Keratinocyte (primary cell): ENCODE results near the gene TRABD2B. TPM values are rescaled to one million over a fixed set of nuclear protein-coding genes. Genes with fewer than 3 reads are reported as not detected.

Experiments used
- DNase-seq: peaks from one replicate; pipeline ENCODE4 v3.0.0-alpha.2; 2011; ENCODE audit warnings: low read depth, missing footprints, low spot score
- FAIRE-seq: peaks from 2 replicates; lab custom pipeline; 2011; peaks lifted over from hg19 to GRCh38; lab: Jason Lieb, UNC
- H2AFZ ChIP-seq: 2 replicates; pipeline ENCODE4 v1.6.0; 2012; ENCODE audit warnings: low read length, control low read depth, inconsistent platforms; ENCODE audit not compliant: control insufficient read depth
- H3K27ac ChIP-seq: 2 replicates; pipeline ENCODE4 v1.5.1; 2011; ENCODE audit warnings: low read length; ENCODE audit not compliant: control insufficient read depth, insufficient read depth
- H3K27me3 ChIP-seq: 3 replicates; pipeline ENCODE4 v1.6.0; 2011; ENCODE audit warnings: low read length; ENCODE audit not compliant: control insufficient read depth, insufficient read depth; ENCODE audit errors: extremely low read depth
- H3K36me3 ChIP-seq, 2 experiments: 2 replicates in 1 of 2; 3 replicates in 1 of 2; pipeline ENCODE4 v1.5.1; 2011; ENCODE audit warnings: low read length in 2 of 2, mild to moderate bottlenecking in 1 of 2; ENCODE audit not compliant: control insufficient read depth in 2 of 2, insufficient read depth in 2 of 2; ENCODE audit errors: extremely low read depth in 1 of 2
- H3K4me1 ChIP-seq: 3 replicates; pipeline ENCODE4 v1.5.1; 2011; ENCODE audit warnings: low read length; ENCODE audit not compliant: control insufficient read depth, insufficient read depth; ENCODE audit errors: extremely low read depth
- H3K4me2 ChIP-seq: 3 replicates; pipeline ENCODE4 v1.6.0; 2011; ENCODE audit warnings: low read depth, low read length; ENCODE audit not compliant: control insufficient read depth, insufficient read depth; ENCODE audit errors: extremely low read depth
- H3K4me3 ChIP-seq, 3 experiments: fragments of 200-600 bp in 1 of 3; sonication (generic) in 1 of 3; 2 replicates in 2 of 3; 3 replicates in 1 of 3; pipeline ENCODE4 v1.5.1; 2011 to 2016; ENCODE audit warnings: low read length in 3 of 3, mild to moderate bottlenecking in 3 of 3, control low read depth in 2 of 3, inconsistent platforms in 1 of 3, low read depth in 1 of 3, mixed read lengths in 1 of 3, mixed run types in 1 of 3, moderate library complexity in 1 of 3; ENCODE audit not compliant: control insufficient read depth in 2 of 3, insufficient read depth in 2 of 3; ENCODE audit errors: extremely low read depth in 1 of 3
- H3K79me2 ChIP-seq: 2 replicates; pipeline ENCODE4 v1.6.0; 2012; ENCODE audit warnings: low read length; ENCODE audit not compliant: control insufficient read depth, insufficient read depth
- H3K9ac ChIP-seq: 3 replicates; pipeline ENCODE4 v1.6.0; 2011; ENCODE audit warnings: low read length; ENCODE audit not compliant: control insufficient read depth, insufficient read depth; ENCODE audit errors: extremely low read depth
- H3K9me1 ChIP-seq: 3 replicates; pipeline ENCODE4 v1.6.0; 2011; ENCODE audit warnings: low read length; ENCODE audit not compliant: control insufficient read depth, insufficient read depth; ENCODE audit errors: extremely low read depth
- H3K9me3 ChIP-seq: 2 replicates; pipeline ENCODE4 v1.5.1; 2012; ENCODE audit warnings: low read depth, low read length; ENCODE audit not compliant: control insufficient read depth
- H4K20me1 ChIP-seq: 3 replicates; pipeline ENCODE4 v1.6.0; 2011; ENCODE audit warnings: low read length; ENCODE audit not compliant: control insufficient read depth, insufficient read depth; ENCODE audit errors: extremely low read depth
- EZH2 ChIP-seq: IDR thresholded peaks from one replicate; pipeline ENCODE4 v1.6.1; 2012; ENCODE audit warnings: inconsistent platforms, mild to moderate bottlenecking, low read length, moderate library complexity
- dilution Hi-C: fragments of 300-500 bp; cut with MboI; formaldehyde crosslinking; loops from one replicate; pipeline ENCODE4 v1.7.0; 2020; ENCODE audit warnings: low sequenced_read_pairs; ENCODE audit not compliant: extremely low pct_ligation_motif_present
- polyA plus RNA-seq, 5 experiments: library from polyadenylated mRNA; depleted of rRNA in 3 of 5; stranded (reverse) in 3 of 5; stranded (forward) in 1 of 5; unstranded in 1 of 5; fragments of >200 nt; gene quantifications; 1 replicate in 1 of 5; 2 replicates in 3 of 5; 3 replicates in 1 of 5; pipeline versions ENCODE4 v1.2.1 to v1.2.3, GENCODE V29; 2011 to 2012; ENCODE audit warnings: missing spikeins in 2 of 5, low read depth in 1 of 5, low replicate concordance in 1 of 5
- TF ChIP-seq, protein P1 (sequence below), 3 experiments: IDR thresholded peaks in 1 of 3; conservative IDR thresholded peaks in 1 of 3; optimal IDR thresholded peaks in 1 of 3; 2 replicates in 2 of 3; 3 replicates in 1 of 3; pipeline versions ENCODE3 to v1.5.1; 2011; ENCODE audit warnings: low read length in 3 of 3, mild to moderate bottlenecking in 3 of 3, moderate library complexity in 2 of 3, control low read depth in 1 of 3, inconsistent platforms in 1 of 3; ENCODE audit not compliant: insufficient read depth in 2 of 3; ENCODE audit errors: extremely low read depth in 1 of 3

TRABD2B gene
- polyA plus RNA-seq, 1 donor (not counting 4 experiments of a cell fraction or from before 2014, with no cell fraction given): 0.13 TPM

DNA sequence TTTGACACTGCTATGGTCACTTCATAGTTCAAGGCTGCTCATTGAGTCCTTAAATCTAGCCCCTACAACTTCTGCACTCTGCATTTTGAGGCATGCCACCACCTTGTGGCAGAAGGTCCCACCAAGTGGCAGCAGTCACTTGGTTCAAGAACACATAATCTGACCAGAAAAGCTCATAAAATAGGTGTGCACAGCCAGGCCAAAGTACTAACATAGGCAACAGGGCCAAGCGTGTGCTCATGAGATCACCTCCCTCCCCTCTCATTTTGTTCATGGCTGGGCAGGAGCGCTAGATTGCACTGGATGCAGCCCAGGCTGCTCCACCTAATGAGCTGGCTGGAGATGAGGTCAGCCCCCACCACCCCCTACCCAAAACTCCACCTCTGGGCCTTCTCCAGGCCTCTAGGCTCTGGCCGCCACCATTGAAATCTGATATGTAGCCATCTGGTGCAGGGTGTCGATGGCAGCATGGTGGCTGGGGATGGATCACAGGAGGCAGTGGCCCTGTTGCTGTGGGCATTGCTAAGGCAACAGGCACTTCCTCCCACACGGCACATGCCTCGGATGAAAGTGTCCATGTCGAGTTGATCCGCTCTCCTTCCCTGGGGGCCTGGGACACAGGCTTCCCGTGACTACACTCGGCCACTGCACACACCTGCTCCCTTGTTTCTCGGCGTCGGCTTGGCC lies 193.2 kb downstream of the TRABD2B start:
- no peak for DNase-seq
- H3K27me3 ChIP-seq: no peaks in the 10 kb centered on the region
- no peak overlapping the region for H3K4me2 ChIP-seq
- dilution Hi-C loops: no loop called here
- no peak overlapping the region for H3K27ac ChIP-seq
- no peaks in the 10 kb centered on the region for H3K9me1 ChIP-seq
- no peaks in the 10 kb centered on the region for H3K9me3 ChIP-seq
- no peaks in the 10 kb centered on the region for H3K79me2 ChIP-seq
- no peaks in the 10 kb centered on the region for H3K36me3 ChIP-seq
- H2AFZ ChIP-seq: no peak overlapping the region
- H4K20me1 ChIP-seq: no peaks in the 10 kb centered on the region
- no peak overlapping the region for H3K9ac ChIP-seq
- no peak for TF ChIP-seq EZH2
- TF ChIP-seq, protein P1, sequence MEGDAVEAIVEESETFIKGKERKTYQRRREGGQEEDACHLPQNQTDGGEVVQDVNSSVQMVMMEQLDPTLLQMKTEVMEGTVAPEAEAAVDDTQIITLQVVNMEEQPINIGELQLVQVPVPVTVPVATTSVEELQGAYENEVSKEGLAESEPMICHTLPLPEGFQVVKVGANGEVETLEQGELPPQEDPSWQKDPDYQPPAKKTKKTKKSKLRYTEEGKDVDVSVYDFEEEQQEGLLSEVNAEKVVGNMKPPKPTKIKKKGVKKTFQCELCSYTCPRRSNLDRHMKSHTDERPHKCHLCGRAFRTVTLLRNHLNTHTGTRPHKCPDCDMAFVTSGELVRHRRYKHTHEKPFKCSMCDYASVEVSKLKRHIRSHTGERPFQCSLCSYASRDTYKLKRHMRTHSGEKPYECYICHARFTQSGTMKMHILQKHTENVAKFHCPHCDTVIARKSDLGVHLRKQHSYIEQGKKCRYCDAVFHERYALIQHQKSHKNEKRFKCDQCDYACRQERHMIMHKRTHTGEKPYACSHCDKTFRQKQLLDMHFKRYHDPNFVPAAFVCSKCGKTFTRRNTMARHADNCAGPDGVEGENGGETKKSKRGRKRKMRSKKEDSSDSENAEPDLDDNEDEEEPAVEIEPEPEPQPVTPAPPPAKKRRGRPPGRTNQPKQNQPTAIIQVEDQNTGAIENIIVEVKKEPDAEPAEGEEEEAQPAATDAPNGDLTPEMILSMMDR (optimal IDR thresholded peaks at IDR 0.05 in 1 of 3, IDR thresholded peaks at IDR 0.05 in 1 of 3, conservative IDR thresholded peaks at IDR 0.05 in 1 of 3; ENCODE audit: extremely low read depth in 1 of 3, insufficient read depth in 2 of 3, low read length in 3 of 3): no peak
- H3K4me3 ChIP-seq: no peak overlapping the region
- peaks cover 3% of the 10 kb centered on the region for H3K4me1 ChIP-seq
- FAIRE-seq: no peak

DNA sequence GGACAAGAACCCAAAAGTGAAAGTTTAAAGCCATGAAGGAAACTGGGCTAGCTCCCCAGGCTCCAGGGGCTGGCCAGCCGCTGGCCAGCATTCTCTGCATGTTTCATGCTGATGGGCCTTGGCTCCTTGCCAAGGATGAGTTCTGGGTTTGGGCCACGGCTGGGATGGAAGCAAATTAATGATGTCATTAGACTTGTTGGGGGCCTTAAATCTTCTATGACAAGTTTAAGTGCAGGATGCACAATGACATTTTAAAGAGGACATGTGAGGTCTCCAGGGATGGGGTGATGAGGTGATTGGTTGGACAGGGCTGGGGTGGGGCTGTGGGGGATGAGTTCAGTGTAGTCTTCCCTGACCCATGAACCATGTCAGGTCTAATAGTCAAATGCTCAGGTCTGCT lies 199.6 kb downstream of the TRABD2B start:
- Histone ChIP-seq H3K9me1 (no peaks in the 10 kb centered on the region), H4K20me1 (peaks cover 3% of the 10 kb centered on the region), H3K79me2 (no peaks in the 10 kb centered on the region), H3K9ac (no peak overlapping the region), H2AFZ (no peak overlapping the region), H3K4me2 (no peak overlapping the region), H3K36me3 (no peaks in the 10 kb centered on the region), H3K27ac (no peak overlapping the region), H3K27me3 (no peaks in the 10 kb centered on the region), H3K9me3 (no peaks in the 10 kb centered on the region), H3K4me3 (no peak overlapping the region), H3K4me1 (peaks cover 14% of the 10 kb centered on the region)
- dilution Hi-C loops: no loop called here
- DNase-seq (no peak), FAIRE-seq (no peak)
- TF ChIP-seq, protein P1 (optimal IDR thresholded peaks at IDR 0.05 in 1 of 3, IDR thresholded peaks at IDR 0.05 in 1 of 3, conservative IDR thresholded peaks at IDR 0.05 in 1 of 3; ENCODE audit: extremely low read depth in 1 of 3, insufficient read depth in 2 of 3, low read length in 3 of 3): no peak
- TF ChIP-seq EZH2: no peak
